HEK293 (cell line): Measurements from ENCODE around the gene ALG1.

Experiments
- CTCF ChIA-PET: fragments of 350-600 bp; formaldehyde crosslinking; extraction: SDS; loops from one replicate; lab custom pipeline; 2021; ENCODE audit warnings: antibody characterized with exemption; lab: Yijun Ruan, JAX
- POLR2A ChIA-PET: fragments of 300-600 bp; formaldehyde crosslinking; extraction: SDS; loops from one replicate; lab custom pipeline; 2020; ENCODE audit warnings: antibody characterized with exemption, inconsistent platforms; lab: Yijun Ruan, JAX
- H3K27ac ChIP-seq: fragments of 200-500 bp; sonication (Bioruptor generic); 2 replicates; pipeline ENCODE4 v1.5.1; 2014; ENCODE audit warnings: low read depth, low read length, control low read depth, inconsistent platforms; ENCODE audit errors: extremely low read depth
- H3K36me3 ChIP-seq, 2 experiments: fragments of 200-500 bp in 1 of 2; sonication (Bioruptor generic) in 1 of 2; 1 replicate in 1 of 2; 2 replicates in 1 of 2; pipeline ENCODE4 v1.5.1; 2014 to 2017; ENCODE audit warnings: inconsistent platforms in 2 of 2, low read length in 2 of 2; ENCODE audit not compliant: control insufficient read depth in 2 of 2, insufficient read depth in 1 of 2
- H3K4me1 ChIP-seq: fragments of 200-500 bp; sonication (Bioruptor generic); 2 replicates; pipeline ENCODE4 v1.5.1; 2014; ENCODE audit warnings: mild to moderate bottlenecking, low read length, inconsistent platforms; ENCODE audit not compliant: control insufficient read depth, insufficient read depth
- H3K4me3 ChIP-seq: 2 replicates; pipeline ENCODE4 v1.5.1; 2011; ENCODE audit warnings: low read depth, mild to moderate bottlenecking, control low read depth, low read length, moderate library complexity
- H3K9me3 ChIP-seq: fragments of 200-500 bp; sonication (Bioruptor generic); 2 replicates; pipeline ENCODE4 v1.5.1; 2014; ENCODE audit warnings: low read depth, low read length, inconsistent platforms; ENCODE audit not compliant: control insufficient read depth, insufficient read depth
- KLF16 ChIP-seq: fragments of 450-650 bp; formaldehyde crosslinking; IDR thresholded peaks from 2 replicates; pipeline ENCODE4 v1.5.1; 2017; ENCODE audit warnings: missing biosample characterization, missing genetic modification characterization
- SCRT2 ChIP-seq: fragments of 450-650 bp; formaldehyde crosslinking; IDR thresholded peaks from 2 replicates; pipeline ENCODE4 v1.5.1; 2016; ENCODE audit warnings: missing biosample characterization, missing genetic modification characterization
- YY2 ChIP-seq: fragments of 450-650 bp; formaldehyde crosslinking; IDR thresholded peaks from 2 replicates; pipeline ENCODE4 v1.5.1; 2016; ENCODE audit warnings: missing biosample characterization, missing genetic modification characterization
- ZBTB8A ChIP-seq: fragments of 450-650 bp; formaldehyde crosslinking; IDR thresholded peaks from 2 replicates; pipeline ENCODE4 v1.5.1; 2016; ENCODE audit warnings: missing biosample characterization, missing genetic modification characterization
- ZEB2 ChIP-seq: fragments of 450-650 bp; formaldehyde crosslinking; IDR thresholded peaks from 2 replicates; pipeline ENCODE4 v1.5.1; 2016; ENCODE audit warnings: missing biosample characterization, missing genetic modification characterization
- ZFP37 ChIP-seq: fragments of 450-650 bp; formaldehyde crosslinking; IDR thresholded peaks from 2 replicates; pipeline ENCODE4 v1.5.1; 2016; ENCODE audit warnings: missing biosample characterization, missing genetic modification characterization
- ZNF114 ChIP-seq: fragments of 450-650 bp; formaldehyde crosslinking; IDR thresholded peaks from 2 replicates; pipeline ENCODE4 v1.5.0; 2017; ENCODE audit warnings: missing biosample characterization, missing genetic modification characterization
- ZNF133 ChIP-seq: fragments of 450-650 bp; formaldehyde crosslinking; IDR thresholded peaks from 2 replicates; pipeline ENCODE4 v1.5.1; 2016; ENCODE audit warnings: missing biosample characterization, missing genetic modification characterization
- ZNF184 ChIP-seq: fragments of 450-650 bp; IDR thresholded peaks from 2 replicates; pipeline ENCODE4 v1.5.1; 2018; ENCODE audit warnings: missing biosample characterization, mild to moderate bottlenecking, missing genetic modification characterization
- ZNF214 ChIP-seq: fragments of 450-650 bp; formaldehyde crosslinking; IDR thresholded peaks from 2 replicates; pipeline ENCODE4 v1.5.1; 2017; ENCODE audit warnings: missing biosample characterization, mild to moderate bottlenecking, missing genetic modification characterization, borderline replicate concordance
- ZNF366 ChIP-seq: fragments of 450-650 bp; formaldehyde crosslinking; conservative IDR thresholded peaks from 2 replicates; pipeline ENCODE4 v1.5.1; 2016; ENCODE audit warnings: missing biosample characterization, missing genetic modification characterization
- ZNF654 ChIP-seq: fragments of 450-650 bp; formaldehyde crosslinking; IDR thresholded peaks from 2 replicates; pipeline ENCODE4 v1.5.1; 2016; ENCODE audit warnings: low read depth, missing biosample characterization, missing genetic modification characterization
- ZNF670 ChIP-seq: fragments of 450-650 bp; formaldehyde crosslinking; IDR thresholded peaks from 2 replicates; pipeline ENCODE4 v1.5.1; 2016; ENCODE audit warnings: missing biosample characterization, missing genetic modification characterization, low read depth
- ZNF76 ChIP-seq: fragments of 450-650 bp; formaldehyde crosslinking; IDR thresholded peaks from 2 replicates; pipeline ENCODE4; 2016; ENCODE audit warnings: low read depth, missing biosample characterization, missing genetic modification characterization, borderline replicate concordance
- ZNF785 ChIP-seq: fragments of 450-650 bp; formaldehyde crosslinking; IDR thresholded peaks from 2 replicates; pipeline ENCODE4 v1.5.1; 2016; ENCODE audit warnings: missing biosample characterization, missing genetic modification characterization
- ZNF843 ChIP-seq: fragments of 450-650 bp; formaldehyde crosslinking; IDR thresholded peaks from 2 replicates; pipeline ENCODE4 v1.5.1; 2016; ENCODE audit warnings: missing biosample characterization, missing genetic modification characterization
- TF ChIP-seq, protein P1 (sequence below): fragments of 450-650 bp; formaldehyde crosslinking; IDR thresholded peaks from 2 replicates; pipeline ENCODE4 v1.5.1; 2017; ENCODE audit warnings: missing biosample characterization, mild to moderate bottlenecking, missing genetic modification characterization, moderate library complexity
- TF ChIP-seq, protein P2 (sequence below): fragments of 450-650 bp; formaldehyde crosslinking; IDR thresholded peaks from 2 replicates; pipeline ENCODE4 v1.5.1; 2016; ENCODE audit warnings: missing biosample characterization, missing genetic modification characterization
- TF ChIP-seq, protein P3 (sequence below): fragments of 450-650 bp; formaldehyde crosslinking; IDR thresholded peaks from 2 replicates; pipeline ENCODE4 v1.5.1; 2016; ENCODE audit warnings: missing biosample characterization, missing genetic modification characterization
- TF ChIP-seq, protein P4 (sequence below): fragments of 450-650 bp; formaldehyde crosslinking; IDR thresholded peaks from 2 replicates; pipeline ENCODE4 v1.5.1; 2016; ENCODE audit warnings: missing biosample characterization, missing genetic modification characterization

Gene ALG1

DNA sequence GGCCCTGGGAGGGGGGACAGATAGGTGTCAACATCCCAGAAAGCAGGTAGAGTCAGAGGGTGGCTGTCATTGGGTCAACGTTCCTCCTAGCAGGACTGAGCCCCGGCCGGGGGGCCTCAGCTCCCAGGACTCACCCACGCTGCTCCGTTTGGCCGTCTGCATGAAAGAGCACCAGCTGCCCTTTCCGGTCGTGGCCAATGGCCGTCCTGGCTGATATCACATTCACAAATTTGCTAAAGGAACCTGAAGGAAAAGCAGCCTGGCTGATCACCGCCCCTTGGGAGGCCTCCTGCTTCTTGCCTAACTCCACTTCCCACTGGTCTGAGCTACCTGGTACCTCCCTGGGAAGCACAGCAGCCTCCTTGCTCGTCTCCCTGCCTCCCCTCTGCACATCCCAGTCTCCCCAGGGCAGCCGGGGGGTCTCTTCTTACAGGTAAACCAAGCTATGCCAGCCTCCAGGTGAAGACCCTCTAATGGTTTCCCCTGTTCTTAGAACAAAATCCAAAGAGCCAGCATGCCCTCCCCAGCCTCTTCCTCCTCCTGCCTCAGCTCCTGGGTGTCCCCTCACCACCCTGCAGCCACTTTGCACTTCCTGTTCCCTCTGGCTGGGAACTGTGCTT, 41.3 kb upstream of the ALG1 start:
- no peaks in the 10 kb centered on the region for H3K4me1 ChIP-seq
- no peaks in the 10 kb centered on the region for H3K9me3 ChIP-seq
- POLR2A ChIA-PET: interaction anchor here (0.7 kb wide), 1 partner anchor 23 kb away, joined by 3 read pairs; no protein-coding TSS in a partner anchor
- no peak overlapping the region for H3K4me3 ChIP-seq
- no peaks in the 10 kb centered on the region for H3K36me3 ChIP-seq
- TF ChIP-seq ZFP37 (tag by site-specific recombination) (no peak), ZNF843 (tag by site-specific recombination) (no peak), ZBTB8A (tag by site-specific recombination) (no peak), ZEB2 (tag by site-specific recombination) (no peak), ZNF76 (tag by site-specific recombination) (no peak), ZNF785 (tag by site-specific recombination) (no peak), ZNF654 (tag by site-specific recombination) (no peak), ZNF214 (tag by site-specific recombination) (no peak), YY2 (no peak), ZNF114 (no peak), SCRT2 (tag by site-specific recombination) (no peak), ZNF670 (tag by site-specific recombination) (no peak), ZNF133 (tag by site-specific recombination) (no peak), ZNF184 (tag by site-specific recombination) (no peak), KLF16 (tag by site-specific recombination) (no peak), ZNF366 (tag by site-specific recombination) (no peak)
- TF ChIP-seq, protein P1, sequence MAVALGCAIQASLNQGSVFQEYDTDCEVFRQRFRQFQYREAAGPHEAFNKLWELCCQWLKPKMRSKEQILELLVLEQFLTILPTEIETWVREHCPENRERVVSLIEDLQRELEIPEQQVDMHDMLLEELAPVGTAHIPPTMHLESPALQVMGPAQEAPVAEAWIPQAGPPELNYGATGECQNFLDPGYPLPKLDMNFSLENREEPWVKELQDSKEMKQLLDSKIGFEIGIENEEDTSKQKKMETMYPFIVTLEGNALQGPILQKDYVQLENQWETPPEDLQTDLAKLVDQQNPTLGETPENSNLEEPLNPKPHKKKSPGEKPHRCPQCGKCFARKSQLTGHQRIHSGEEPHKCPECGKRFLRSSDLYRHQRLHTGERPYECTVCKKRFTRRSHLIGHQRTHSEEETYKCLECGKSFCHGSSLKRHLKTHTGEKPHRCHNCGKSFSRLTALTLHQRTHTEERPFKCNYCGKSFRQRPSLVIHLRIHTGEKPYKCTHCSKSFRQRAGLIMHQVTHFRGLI (tag by site-specific recombination): no peak
- TF ChIP-seq, protein P2, sequence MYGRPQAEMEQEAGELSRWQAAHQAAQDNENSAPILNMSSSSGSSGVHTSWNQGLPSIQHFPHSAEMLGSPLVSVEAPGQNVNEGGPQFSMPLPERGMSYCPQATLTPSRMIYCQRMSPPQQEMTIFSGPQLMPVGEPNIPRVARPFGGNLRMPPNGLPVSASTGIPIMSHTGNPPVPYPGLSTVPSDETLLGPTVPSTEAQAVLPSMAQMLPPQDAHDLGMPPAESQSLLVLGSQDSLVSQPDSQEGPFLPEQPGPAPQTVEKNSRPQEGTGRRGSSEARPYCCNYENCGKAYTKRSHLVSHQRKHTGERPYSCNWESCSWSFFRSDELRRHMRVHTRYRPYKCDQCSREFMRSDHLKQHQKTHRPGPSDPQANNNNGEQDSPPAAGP: no peak
- TF ChIP-seq, protein P3, sequence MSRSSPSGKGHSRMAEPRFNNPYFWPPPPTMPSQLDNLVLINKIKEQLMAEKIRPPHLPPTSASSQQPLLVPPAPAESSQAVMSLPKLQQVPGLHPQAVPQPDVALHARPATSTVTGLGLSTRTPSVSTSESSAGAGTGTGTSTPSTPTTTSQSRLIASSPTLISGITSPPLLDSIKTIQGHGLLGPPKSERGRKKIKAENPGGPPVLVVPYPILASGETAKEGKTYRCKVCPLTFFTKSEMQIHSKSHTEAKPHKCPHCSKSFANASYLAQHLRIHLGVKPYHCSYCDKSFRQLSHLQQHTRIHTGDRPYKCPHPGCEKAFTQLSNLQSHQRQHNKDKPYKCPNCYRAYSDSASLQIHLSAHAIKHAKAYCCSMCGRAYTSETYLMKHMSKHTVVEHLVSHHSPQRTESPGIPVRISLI (tag by site-specific recombination): no peak
- TF ChIP-seq, protein P4, sequence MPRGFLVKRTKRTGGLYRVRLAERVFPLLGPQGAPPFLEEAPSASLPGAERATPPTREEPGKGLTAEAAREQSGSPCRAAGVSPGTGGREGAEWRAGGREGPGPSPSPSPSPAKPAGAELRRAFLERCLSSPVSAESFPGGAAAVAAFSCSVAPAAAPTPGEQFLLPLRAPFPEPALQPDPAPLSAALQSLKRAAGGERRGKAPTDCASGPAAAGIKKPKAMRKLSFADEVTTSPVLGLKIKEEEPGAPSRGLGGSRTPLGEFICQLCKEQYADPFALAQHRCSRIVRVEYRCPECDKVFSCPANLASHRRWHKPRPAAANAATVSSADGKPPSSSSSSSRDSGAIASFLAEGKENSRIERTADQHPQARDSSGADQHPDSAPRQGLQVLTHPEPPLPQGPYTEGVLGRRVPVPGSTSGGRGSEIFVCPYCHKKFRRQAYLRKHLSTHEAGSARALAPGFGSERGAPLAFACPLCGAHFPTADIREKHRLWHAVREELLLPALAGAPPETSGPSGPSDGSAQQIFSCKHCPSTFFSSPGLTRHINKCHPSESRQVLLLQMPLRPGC (tag by site-specific recombination): no peak
- H3K27ac ChIP-seq: no peak overlapping the region
- CTCF ChIA-PET: interaction anchor here (0.5 to 0.8 kb wide), 4 partner anchors 14 to 68 kb away, joined by 3 to 7 read pairs (median 3); no protein-coding TSS in a partner anchor

DNA sequence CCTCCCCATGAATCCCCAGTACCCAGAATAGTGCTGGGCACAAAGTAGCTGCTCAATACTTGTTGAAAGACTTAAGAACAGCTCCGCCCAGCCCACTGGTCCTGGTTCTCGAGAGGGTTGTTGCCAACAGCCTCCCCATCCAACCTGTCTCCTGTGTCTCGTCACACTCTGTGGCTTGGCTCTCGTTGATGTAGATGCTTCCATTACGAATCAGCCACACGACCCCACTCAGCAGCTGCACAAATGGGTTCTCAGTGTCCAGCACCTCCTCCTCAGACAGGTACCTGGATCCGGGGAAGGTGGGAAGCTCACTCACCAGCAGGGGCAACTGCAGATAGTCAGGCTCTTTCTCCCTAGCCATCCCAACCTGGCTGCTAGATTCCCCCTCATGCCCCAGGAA, 40.0 kb upstream of the ALG1 start:
- ChIA-PET POLR2A (no interaction called here), CTCF (interaction anchor here (0.8 kb wide), 1 partner anchor 406 kb away, joined by 3 read pairs; no protein-coding TSS in a partner anchor)
- no peaks in the 10 kb centered on the region for H3K9me3 ChIP-seq
- no peaks in the 10 kb centered on the region for H3K36me3 ChIP-seq
- no peak for TF ChIP-seq ZEB2 (tag by site-specific recombination)
- H3K4me3 ChIP-seq: no peak overlapping the region
- H3K27ac ChIP-seq: no peak overlapping the region
- H3K4me1 ChIP-seq: no peaks in the 10 kb centered on the region
